ENCODE results near the gene ABCB9. TPM values are rescaled to one million over a fixed set of nuclear protein-coding genes. Genes with fewer than 3 reads are reported as not detected.

The ABCB9 gene
- total RNA-seq, 1 experiment from 2014 or later, result 4.6 TPM

DNA sequence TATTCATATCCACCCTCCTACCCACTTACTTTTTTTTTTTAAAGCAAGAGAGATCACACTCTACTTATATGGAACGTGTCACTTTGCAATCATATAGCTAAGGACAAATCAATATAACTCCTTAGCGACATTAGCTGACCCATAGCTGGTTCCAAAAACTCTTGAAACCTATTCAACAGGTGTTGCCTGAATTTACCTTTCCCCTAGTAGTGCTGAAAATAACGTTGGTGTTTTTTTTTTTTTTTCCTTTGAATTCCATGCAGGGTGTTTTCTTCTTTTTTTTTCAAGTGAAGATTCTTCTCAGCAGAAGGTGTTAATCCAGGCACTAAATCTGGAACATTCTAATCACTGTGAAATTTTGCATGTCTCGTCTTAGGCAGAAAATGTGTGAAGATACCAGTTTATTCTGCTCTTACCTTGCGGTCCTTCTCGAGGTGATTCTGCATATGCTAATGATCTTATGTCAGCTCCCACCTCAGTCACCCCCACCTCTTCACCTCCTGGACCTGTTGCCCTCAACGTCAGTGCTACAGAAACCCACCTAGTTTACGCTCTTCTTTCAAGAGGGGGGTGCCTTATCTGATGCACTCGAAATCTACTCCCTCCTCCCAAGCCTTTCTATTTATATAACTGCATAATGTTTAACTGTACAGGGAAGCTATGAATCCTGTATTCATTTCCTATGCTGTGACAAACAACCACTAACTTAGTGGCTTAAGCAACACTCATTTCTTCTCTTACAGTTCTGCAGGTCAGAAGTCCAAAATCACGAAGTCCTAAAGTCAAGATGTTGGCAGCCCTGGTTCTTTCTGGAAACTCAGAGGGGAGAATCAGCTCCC is 63.2 kb downstream of the ABCB9 start:
- no peak overlapping the region for H4K5ac ChIP-seq (ENCODE audit: insufficient read length, low read depth, low read length)
- H3K79me1 ChIP-seq (ENCODE audit: insufficient read depth, low read depth, low read length, poor library complexity, severe bottlenecking), result no peaks in the 10 kb centered on the region
- H3K4me2 ChIP-seq (ENCODE audit: insufficient read depth, insufficient read length, low read length), result no peak overlapping the region
- WGBS (ENCODE audit: extremely low coverage, insufficient read length, low lambda C conversion rate), result no CpG with 5 or more reads among the region's 10 CpGs
- no peak overlapping the region for H4K91ac ChIP-seq (ENCODE audit: insufficient read length, low read depth, low read length)
- Mint-ChIP-seq H3K27ac (no peak overlapping the region), H3K27me3 (ENCODE audit: low read depth) (peaks cover 53% of the 10 kb centered on the region), H3K4me1 (peaks cover 12 to 13% of the 10 kb centered on the region in 2 experiments), H3K36me3 (ENCODE audit: insufficient read depth in 1 of 3, low read depth in 3 of 3) (no peaks in the 10 kb centered on the region; a peak in 1 of 7 replicates), H3K4me3 (no peak overlapping the region), H3K9me3 (peaks cover 2 to 3% of the 10 kb centered on the region in 2 experiments; a peak in 1 of 5 replicates)
- H3K27ac ChIP-seq (ENCODE audit: insufficient read length, low read depth, low read length), result no peak overlapping the region
- H3K4me1 ChIP-seq (ENCODE audit: insufficient read depth, low read length), result 0 out of 2 replicates have a peak, but pooled peaks cover 2% of the 10 kb centered on the region
- H3K56ac ChIP-seq (ENCODE audit: insufficient read length, low read depth, low read length), result no peak overlapping the region
- H3K9me3 ChIP-seq (ENCODE audit: control insufficient read depth, low read depth, low read length), result no peaks in the 10 kb centered on the region
- H4K8ac ChIP-seq (replicated peaks; ENCODE audit: insufficient read length, low read depth, low read length), result no peak overlapping the region
- H3K27me3 ChIP-seq (ENCODE audit: insufficient read depth, low read length), result no peaks in the 10 kb centered on the region
- H3K14ac ChIP-seq (ENCODE audit: insufficient read depth, low read length), result no peak overlapping the region
- H3K18ac ChIP-seq (ENCODE audit: insufficient read length, low read depth, low read length), result no peak overlapping the region
- no peaks in the 10 kb centered on the region for H3K23me2 ChIP-seq (ENCODE audit: insufficient read length, low read depth, low read length, poor library complexity, severe bottlenecking)
- H3K4ac ChIP-seq (ENCODE audit: low read depth, low read length), result no peak overlapping the region
- no peak overlapping the region for H2AK5ac ChIP-seq (ENCODE audit: insufficient read length, low read length)
- no peaks in the 10 kb centered on the region for H3K79me2 ChIP-seq (ENCODE audit: insufficient read depth, low read length)
- H2BK5ac ChIP-seq (ENCODE audit: insufficient read length, low read length), result no peak overlapping the region
- no peak overlapping the region for H3T11ph ChIP-seq (ENCODE audit: low read length)
- TF ChIP-seq, protein P1, sequence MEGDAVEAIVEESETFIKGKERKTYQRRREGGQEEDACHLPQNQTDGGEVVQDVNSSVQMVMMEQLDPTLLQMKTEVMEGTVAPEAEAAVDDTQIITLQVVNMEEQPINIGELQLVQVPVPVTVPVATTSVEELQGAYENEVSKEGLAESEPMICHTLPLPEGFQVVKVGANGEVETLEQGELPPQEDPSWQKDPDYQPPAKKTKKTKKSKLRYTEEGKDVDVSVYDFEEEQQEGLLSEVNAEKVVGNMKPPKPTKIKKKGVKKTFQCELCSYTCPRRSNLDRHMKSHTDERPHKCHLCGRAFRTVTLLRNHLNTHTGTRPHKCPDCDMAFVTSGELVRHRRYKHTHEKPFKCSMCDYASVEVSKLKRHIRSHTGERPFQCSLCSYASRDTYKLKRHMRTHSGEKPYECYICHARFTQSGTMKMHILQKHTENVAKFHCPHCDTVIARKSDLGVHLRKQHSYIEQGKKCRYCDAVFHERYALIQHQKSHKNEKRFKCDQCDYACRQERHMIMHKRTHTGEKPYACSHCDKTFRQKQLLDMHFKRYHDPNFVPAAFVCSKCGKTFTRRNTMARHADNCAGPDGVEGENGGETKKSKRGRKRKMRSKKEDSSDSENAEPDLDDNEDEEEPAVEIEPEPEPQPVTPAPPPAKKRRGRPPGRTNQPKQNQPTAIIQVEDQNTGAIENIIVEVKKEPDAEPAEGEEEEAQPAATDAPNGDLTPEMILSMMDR (conservative IDR thresholded peaks at IDR 0.05), result no peak
- no peak overlapping the region for H2BK12ac ChIP-seq (ENCODE audit: insufficient read length, low read depth, low read length)
- H2BK20ac ChIP-seq (ENCODE audit: low read depth, low read length, poor library complexity, severe bottlenecking), result no peak overlapping the region
- H4K20me1 ChIP-seq (ENCODE audit: control insufficient read depth, insufficient read depth, insufficient read length), result no peaks in the 10 kb centered on the region
- H2AFZ ChIP-seq (ENCODE audit: low read length), result no peak overlapping the region
- no peak for DNase-seq
- no peak overlapping the region for H3K23ac ChIP-seq (ENCODE audit: insufficient read length, low read depth, low read length)
- H2BK120ac ChIP-seq (ENCODE audit: low read depth, low read length, poor library complexity, severe bottlenecking), result no peak overlapping the region
- no peak overlapping the region for H3K9ac ChIP-seq (ENCODE audit: extremely low read depth, insufficient read length, low read length)
- H2BK15ac ChIP-seq (ENCODE audit: low read depth, low read length), result no peak overlapping the region
